PC-3 (cell line): ENCODE measurements around the gene MTX1. TPM values are rescaled to one million over a fixed set of nuclear protein-coding genes. Genes with fewer than 3 reads are reported as not detected.

ENCODE experiments used
- ATAC-seq: fragments of 200-7000 bp; cut with Tn5 transposase; 2 replicates; pipeline ENCODE4 v1.9.1; 2020; ENCODE audit warnings: mild to moderate bottlenecking, moderate library complexity
- BruUV-seq: library from RNA; stranded (reverse); fragments of 400-500 nt; replicated peaks from 2 replicates; lab custom pipeline; 2021; lab: Mats Ljungman, UMichigan
- CTCF ChIA-PET: fragments of 300-600 bp; sonication (Branson Sonifier 250); formaldehyde crosslinking; loops from one replicate; lab custom pipeline; 2022; ENCODE audit warnings: antibody characterized with exemption; lab: Charles Lee
- POLR2A ChIA-PET: fragments of 300-600 bp; sonication (Branson Sonifier 250); formaldehyde crosslinking; loops from one replicate; lab custom pipeline; 2022; ENCODE audit warnings: antibody characterized with exemption; ENCODE audit not compliant: unreplicated experiment; lab: Charles Lee
- DNase-seq: peaks from one replicate; pipeline ENCODE4 v3.0.0-alpha.2; 2015
- H2AFZ ChIP-seq: fragments of 300-600 bp; sonication (generic); 2 replicates; pipeline ENCODE4 v1.6.0; 2016; ENCODE audit warnings: antibody characterized with exemption, low read length
- H3F3A ChIP-seq: fragments of 300-600 bp; sonication (generic); one replicate; pipeline ENCODE4 v1.6.0; 2017; ENCODE audit warnings: antibody characterized with exemption, low read length, control low read depth, mild to moderate bottlenecking; ENCODE audit not compliant: unreplicated experiment
- H3K27ac ChIP-seq: fragments of 300-600 bp; sonication (generic); 2 replicates; pipeline ENCODE4 v1.5.1; 2016; ENCODE audit warnings: mild to moderate bottlenecking, low read length
- H3K27me3 ChIP-seq: fragments of 300-600 bp; sonication (generic); 2 replicates; pipeline ENCODE4 v1.6.1; 2016; ENCODE audit warnings: low read length, mixed read lengths
- H3K36me3 ChIP-seq: fragments of 300-600 bp; sonication (generic); 2 replicates; pipeline ENCODE4 v1.6.1; 2016; ENCODE audit warnings: low read depth, mixed run types, low read length, mixed read lengths
- H3K4me1 ChIP-seq: fragments of 300-600 bp; sonication (generic); 2 replicates; pipeline ENCODE4 v1.5.1; 2016; ENCODE audit warnings: low read length; ENCODE audit not compliant: insufficient read depth
- H3K4me2 ChIP-seq: fragments of 300-600 bp; sonication (generic); 2 replicates; pipeline ENCODE4 v1.6.0; 2016; ENCODE audit warnings: low read length
- H3K4me3 ChIP-seq: fragments of 300-600 bp; sonication (generic); 2 replicates; pipeline ENCODE4 v1.5.1; 2016; ENCODE audit warnings: mild to moderate bottlenecking, low read length, mixed read lengths
- H3K79me2 ChIP-seq: fragments of 300-600 bp; sonication (generic); 2 replicates; pipeline ENCODE4 v1.6.1; 2017; ENCODE audit warnings: low read length, mixed read lengths
- H3K9ac ChIP-seq: fragments of 300-600 bp; sonication (generic); 2 replicates; pipeline ENCODE4 v1.6.0; 2016; ENCODE audit warnings: mild to moderate bottlenecking, low read length
- H3K9me2 ChIP-seq: fragments of 300-600 bp; sonication (generic); replicated peaks from 2 replicates; pipeline ENCODE4 v1.6.1; 2016; ENCODE audit warnings: mixed run types, low read length, mixed read lengths
- H3K9me3 ChIP-seq: fragments of 300-600 bp; sonication (generic); 2 replicates; pipeline ENCODE4 v1.6.1; 2016; ENCODE audit warnings: low read length, mixed read lengths
- H4K20me1 ChIP-seq: fragments of 300-600 bp; sonication (generic); 2 replicates; pipeline ENCODE4 v1.6.1; 2016; ENCODE audit warnings: low read length, mixed read lengths
- CTCF ChIP-seq: fragments of 300-600 bp; sonication (generic); conservative IDR thresholded peaks from 2 replicates; pipeline ENCODE4 v1.5.1; 2017; ENCODE audit warnings: antibody characterized with exemption, low read depth, mild to moderate bottlenecking, low read length
- EZH2 ChIP-seq: fragments of 300-600 bp; sonication (generic); IDR thresholded peaks from one replicate; pipeline ENCODE4 v1.6.1; 2017; ENCODE audit warnings: antibody characterized with exemption, mild to moderate bottlenecking, low read length; ENCODE audit not compliant: unreplicated experiment
- EZH2phosphoT487 ChIP-seq: fragments of 300-600 bp; sonication (generic); IDR thresholded peaks from 2 replicates; pipeline ENCODE4 v1.6.1; 2018; ENCODE audit warnings: mild to moderate bottlenecking, antibody characterized with exemption, low read length, borderline replicate concordance
- intact Hi-C: fragments of 100-400 bp; cut with micrococcal nuclease; formaldehyde crosslinking; loops from 2 replicates; pipeline ENCODE4 v1.9.0; 2023
- total RNA-seq: library from RNA; depleted of rRNA; stranded (reverse); fragments of >200 nt; gene quantifications from 2 replicates; pipeline ENCODE4 v1.2.3, GENCODE V29; 2014

MTX1 gene
- total RNA-seq, 1 experiment from 2014 or later: 152 TPM

GRCh38 chr1:155196103-155196892, 12.2 kb upstream of the MTX1 start:
- Histone ChIP-seq H3K27me3 (no peaks in the 10 kb centered on the region), H3K79me2 (peaks cover 4% of the 10 kb centered on the region; the same call in 1 of the 2 replicates), H3K4me2 (peak overlapping the region; percentile 91), H3K9me2 (no peaks in the 10 kb centered on the region), H3K36me3 (peaks cover 4% of the 10 kb centered on the region; the same call in 1 of the 2 replicates), H4K20me1 (no peaks in the 10 kb centered on the region), H3K9ac (no peak overlapping the region), H3K27ac (no peak overlapping the region), H3K9me3 (no peaks in the 10 kb centered on the region), H2AFZ (no peak overlapping the region), H3F3A (no peaks in the 10 kb centered on the region), H3K4me3 (peak overlapping the region; percentile 70; the same call in 1 of the 2 replicates), H3K4me1 (peaks cover 27% of the 10 kb centered on the region)
- DNase-seq: no peak
- no TSS peak for BruUV-seq
- CTCF ChIA-PET: no interaction called here
- no peak for ATAC-seq
- no peak for TF ChIP-seq CTCF
- no peak for TF ChIP-seq EZH2
- no peak for TF ChIP-seq EZH2phosphoT487
- intact Hi-C loops: no loop called here
- POLR2A ChIA-PET: interaction anchor here (0.7 kb wide), 1 partner anchor 23 kb away, joined by 4 read pairs; the partner anchor contains the start of gene KRTCAP2

GRCh38 chr1:155196893-155197638, 11.4 kb upstream of the MTX1 start:
- Histone ChIP-seq H3F3A (no peaks in the 10 kb centered on the region), H3K4me3 (no peak overlapping the region), H3K79me2 (peaks cover 4% of the 10 kb centered on the region; the same call in 1 of the 2 replicates), H3K4me2 (no peak overlapping the region), H3K36me3 (peaks cover 4% of the 10 kb centered on the region; the same call in 1 of the 2 replicates), H3K9me2 (no peaks in the 10 kb centered on the region), H4K20me1 (no peaks in the 10 kb centered on the region), H3K9me3 (no peaks in the 10 kb centered on the region), H2AFZ (no peak overlapping the region), H3K4me1 (peaks cover 27% of the 10 kb centered on the region), H3K9ac (no peak overlapping the region), H3K27me3 (no peaks in the 10 kb centered on the region), H3K27ac (no peak overlapping the region)
- ChIA-PET CTCF (no interaction called here), POLR2A (no interaction called here)
- no peak for DNase-seq
- intact Hi-C loops: no loop called here
- no peak for ATAC-seq
- TF ChIP-seq CTCF (no peak), EZH2phosphoT487 (no peak), EZH2 (no peak)
- BruUV-seq: no TSS peak
